CD4-positive, alpha-beta T cell treated with Interleukin-17A for 4 hours (primary cell): ENCODE measurements around the gene EYS.
"Not testable (repeated sequence)": the region's sequence is repeated elsewhere in the genome, so short reads cannot be mapped to it uniquely, and the experiment has no call there.

Source experiments
- DNase-seq: peaks from one replicate; pipeline ENCODE4 v3.0.0-alpha.2; 2020; ENCODE audit warnings: mixed read lengths

The EYS gene

DNA sequence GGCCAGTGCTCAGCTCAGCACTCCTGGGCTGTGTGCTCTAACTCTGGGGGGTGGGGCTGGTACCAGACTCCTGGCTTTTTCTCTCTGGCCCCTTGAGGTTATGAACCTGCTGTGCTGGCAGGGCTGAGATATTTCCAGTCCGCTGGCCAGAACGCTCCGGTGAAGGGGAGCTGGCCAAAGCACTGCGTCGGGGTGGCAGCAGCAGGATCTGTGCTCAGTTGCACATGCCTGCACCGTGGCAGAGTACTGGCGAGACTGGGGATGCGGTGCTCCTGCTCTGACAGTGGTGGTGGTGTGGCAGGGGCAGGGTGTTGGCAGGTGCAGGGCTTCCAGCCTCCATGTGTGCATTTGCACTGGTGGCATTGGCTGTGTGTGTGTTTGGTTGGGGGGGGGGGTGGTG lies 1697.0 kb downstream of the EYS start:
- peak; percentile 3 for DNase-seq

DNA sequence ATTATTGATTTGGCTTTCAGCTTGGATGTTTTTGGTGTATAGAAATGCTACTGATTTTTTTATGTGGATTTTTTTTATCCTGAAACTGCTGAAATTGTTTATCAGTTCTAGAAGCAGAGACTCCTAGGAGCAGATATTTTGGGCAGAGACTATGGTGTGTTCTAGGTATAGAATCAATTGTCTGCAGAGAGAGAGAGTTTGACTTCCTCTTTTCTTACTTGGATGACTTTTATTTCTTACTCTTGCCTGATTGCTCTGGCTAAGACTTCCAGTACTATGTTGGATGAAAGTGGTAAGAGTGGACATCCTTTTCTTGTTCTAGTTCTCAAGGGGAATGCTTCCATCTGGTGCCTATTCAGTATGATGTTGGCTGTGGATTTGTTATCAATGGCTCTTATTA lies 1700.8 kb downstream of the EYS start:
- DNase-seq = no peak

DNA sequence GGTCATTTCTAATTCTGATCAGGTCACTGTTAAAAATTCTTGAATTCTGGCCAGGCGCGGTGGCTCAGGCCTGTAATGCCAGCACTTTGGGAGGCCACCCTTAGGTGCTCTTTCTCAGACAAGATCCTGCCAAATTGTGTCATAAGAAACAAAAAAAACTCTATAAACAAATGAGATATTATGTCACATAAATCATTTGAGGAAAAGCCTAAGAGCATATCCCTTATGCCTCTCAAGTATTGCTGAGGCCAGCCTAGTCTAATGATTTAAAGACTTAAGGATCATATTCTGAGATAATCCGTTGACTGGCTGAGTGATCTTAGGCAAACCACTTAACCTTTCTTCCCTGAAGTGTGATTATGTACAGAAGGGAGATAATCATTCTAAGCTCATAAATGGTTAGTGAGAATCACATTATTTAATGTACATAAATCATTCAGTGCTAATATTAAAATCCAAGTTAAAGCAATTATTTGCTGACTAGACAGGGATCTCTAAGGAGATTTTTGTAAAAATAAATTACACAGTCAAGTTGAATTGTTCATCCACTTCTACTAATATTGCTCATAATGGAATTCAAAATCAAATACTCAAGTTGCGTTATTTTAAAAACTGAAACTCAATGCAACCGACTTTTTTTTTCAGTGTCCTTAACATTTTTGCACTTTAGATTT lies 1706.1 kb downstream of the EYS start:
- DNase-seq = no peak

DNA sequence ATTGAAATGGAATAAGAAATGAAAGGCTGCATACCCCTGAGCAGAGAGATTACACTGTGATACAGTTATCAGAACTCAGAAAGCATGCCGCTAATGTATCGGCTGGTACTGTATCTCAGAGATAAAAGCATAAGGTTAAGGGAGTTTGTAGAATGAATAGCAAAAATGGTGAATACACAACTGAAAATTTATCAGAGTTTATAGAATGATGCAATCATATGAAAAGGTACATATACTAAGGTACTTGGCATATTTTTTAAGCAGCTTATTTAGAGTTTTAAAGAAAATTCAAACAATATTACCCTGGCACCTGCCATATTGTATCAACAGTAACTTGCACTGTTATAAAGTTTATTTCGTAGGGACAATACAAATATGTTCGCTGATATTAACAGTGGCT lies 1707.4 kb downstream of the EYS start:
- no peak for DNase-seq

DNA sequence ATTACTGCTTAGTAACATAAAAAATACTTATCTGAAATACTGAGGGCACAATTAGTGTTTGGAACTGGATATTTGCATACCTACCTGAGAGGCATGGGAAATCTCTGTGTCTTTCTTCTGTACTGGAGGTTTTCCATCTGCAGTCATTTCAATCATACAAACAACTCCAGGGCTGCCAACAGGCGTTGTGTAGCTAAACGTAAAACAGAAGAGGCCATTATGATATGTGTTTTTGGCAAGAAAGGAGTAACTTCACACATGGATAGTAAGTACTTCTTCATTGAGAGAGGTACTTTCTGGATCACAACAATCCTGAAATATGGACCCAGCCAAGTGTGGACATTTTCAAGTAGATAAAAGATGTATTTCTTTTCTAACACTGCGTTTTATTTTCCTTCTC lies 1708.0 kb downstream of the EYS start:
- DNase-seq = no peak

DNA sequence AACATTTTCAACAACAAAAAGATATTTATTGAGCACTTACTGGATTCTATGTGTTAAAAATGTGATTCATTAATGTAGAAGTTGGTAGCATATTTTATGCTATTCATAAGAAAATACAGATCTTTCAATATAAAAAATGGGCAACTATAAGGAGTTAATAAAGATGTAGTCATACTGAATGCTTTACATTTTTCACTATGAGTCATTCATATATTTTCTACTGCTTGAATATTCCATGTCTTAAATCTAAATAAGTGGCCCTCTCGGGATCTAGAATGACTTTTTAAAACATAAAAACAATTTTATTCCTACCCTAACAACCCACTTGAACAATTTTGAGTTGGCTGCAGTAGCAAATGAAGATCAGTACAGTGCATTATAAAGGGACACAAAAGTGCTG lies 1709.3 kb downstream of the EYS start:
- DNase-seq = no peak

DNA sequence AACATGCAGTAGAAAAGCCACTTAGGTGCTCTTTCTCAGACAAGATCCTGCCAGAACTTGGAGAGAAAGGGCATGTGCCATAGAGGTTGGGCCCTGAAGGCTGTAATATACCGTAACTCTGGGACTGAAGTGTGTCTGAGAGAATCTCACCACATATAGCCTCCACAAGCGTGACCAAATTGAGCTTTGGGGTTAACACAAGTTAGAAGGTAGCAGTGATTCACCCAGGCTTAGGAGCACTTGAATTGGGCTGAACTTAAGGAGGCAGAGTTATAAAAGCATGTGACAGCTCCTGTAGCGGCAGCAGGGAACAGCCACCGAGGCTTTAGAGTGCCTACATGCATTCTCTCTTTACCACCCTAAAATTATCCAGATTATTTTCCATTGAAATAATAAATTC lies 1709.8 kb downstream of the EYS start:
- no peak for DNase-seq

DNA sequence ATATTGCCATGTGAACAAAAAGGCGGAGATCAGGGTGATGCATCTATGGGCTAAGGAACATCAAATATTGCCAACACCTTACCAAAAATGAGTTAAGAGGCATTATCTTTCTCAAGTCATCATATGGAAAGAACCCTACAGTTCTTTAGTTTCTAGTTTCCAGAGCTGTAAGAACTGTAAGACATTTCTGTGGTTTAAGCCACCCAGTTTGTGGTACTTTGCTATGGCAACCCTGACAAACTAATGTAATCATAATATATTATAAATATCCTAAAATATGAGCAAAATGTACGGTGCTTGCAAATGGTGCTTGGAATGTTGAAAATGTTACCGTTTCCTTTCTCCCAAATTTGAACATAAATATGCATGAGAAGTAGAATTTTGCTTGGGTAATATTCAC lies 1721.8 kb downstream of the EYS start:
- no peak for DNase-seq

DNA sequence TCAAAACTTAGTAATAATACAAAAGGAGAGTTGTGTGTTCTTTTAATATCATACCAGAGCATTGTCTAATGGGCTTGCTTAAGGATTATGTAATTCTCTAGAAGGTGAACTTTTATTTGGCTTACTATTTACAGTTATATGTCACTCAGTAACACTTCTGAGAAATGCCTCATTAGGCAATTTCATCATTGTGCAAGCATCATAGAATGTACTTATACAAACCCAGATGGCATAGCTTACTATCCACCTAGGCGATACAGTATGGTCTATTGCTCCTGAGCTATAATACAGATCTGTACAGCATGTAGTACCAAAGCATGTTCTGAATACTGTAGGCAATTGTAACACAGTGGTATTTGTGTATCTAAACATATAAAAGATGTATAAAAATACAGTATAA lies 1731.3 kb downstream of the EYS start:
- DNase-seq = no peak

DNA sequence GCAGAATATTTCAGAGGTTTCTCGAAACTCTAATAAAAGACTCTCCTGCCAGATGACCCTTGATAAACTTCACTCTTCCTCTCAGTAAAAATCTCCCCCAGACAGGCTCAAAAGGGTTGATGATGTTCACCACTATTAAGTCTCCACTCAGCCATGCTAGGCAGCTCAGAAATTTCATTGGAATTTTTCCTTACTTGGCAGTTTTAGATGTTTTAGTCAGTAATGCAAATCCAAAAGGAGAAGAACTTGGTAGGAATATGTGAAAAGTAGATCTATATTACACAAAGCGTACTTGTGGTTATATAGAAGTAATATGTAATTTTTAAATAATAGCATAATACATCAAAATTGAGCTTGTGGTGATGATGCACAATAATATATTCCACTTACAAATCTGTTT lies 1738.4 kb downstream of the EYS start:
- DNase-seq = no peak

DNA sequence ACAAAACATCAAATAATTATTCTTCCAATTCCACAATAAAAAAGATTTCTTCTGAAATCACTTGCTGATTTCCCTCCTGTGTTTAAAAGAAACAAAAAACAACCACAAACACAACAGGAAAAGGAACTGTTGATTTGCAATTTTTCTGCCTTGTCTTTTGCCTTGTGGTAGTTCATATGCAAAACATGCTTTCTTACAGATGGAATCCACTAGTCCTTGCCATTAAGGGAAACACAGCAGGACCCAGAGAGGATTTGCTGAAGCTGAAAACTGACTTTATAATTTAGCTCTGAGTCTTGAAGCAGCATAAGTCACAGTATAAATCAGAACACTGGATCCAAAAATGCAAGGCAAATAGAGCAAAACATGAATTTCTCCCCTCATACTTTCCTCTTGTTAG lies 1742.7 kb downstream of the EYS start:
- DNase-seq = no peak

DNA sequence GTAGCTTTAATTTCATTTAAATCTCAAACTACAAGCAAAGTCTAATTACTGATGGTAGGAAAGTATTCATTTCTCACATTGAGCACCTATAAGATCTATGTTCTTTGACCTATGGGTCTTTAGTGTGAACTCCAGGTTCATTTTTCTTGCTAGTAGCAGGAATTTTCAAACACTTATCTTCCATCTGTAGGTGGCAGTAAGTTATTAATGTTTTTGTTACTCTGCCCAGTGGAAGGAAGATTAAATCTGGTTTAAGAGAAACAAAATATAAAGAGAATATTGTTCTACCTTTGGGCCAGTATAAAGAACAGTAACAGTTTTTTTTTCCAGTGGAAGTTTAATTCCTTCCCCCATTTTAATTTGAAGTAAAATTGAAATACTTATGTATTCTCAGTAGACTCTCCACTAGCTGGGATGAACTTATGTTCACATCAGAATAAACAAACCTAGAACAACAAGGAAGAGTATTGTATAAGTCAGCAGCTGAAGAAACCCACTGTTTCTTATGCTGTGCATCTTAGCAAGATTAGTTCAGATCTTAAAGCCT lies 1743.2 kb downstream of the EYS start:
- no peak for DNase-seq

DNA sequence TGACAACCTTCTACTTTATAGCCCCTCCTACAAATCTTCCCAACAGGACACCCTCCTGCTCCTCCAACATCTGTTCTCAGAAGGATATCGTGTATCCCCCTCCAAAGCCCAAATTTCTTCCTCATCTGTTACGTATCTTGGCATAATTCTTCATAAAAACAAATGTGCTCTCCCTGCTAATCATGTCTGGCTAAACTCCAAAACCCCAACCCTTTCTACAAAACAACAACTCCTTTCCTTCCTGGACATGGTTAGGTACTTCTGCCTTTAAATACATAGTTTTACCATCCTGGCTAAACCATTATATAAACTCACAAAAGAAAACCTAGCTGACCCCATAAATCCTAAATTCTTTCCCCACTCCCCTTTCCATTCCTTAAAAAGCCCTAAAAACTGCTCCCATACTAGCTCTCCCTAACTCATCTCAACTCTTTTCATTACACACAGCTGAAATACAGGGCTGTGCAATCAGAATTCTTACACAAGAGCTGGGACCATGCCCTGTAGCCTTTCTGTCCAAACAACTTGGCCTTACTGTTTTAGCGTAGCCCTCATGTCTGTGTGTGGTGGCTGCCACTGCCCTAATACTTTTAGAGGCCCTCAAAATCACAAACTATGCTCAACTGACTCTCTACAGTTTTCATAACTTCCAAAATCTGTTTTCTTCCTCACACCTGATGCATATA lies 1753.5 kb downstream of the EYS start:
- DNase-seq = not testable (repeated sequence)

DNA sequence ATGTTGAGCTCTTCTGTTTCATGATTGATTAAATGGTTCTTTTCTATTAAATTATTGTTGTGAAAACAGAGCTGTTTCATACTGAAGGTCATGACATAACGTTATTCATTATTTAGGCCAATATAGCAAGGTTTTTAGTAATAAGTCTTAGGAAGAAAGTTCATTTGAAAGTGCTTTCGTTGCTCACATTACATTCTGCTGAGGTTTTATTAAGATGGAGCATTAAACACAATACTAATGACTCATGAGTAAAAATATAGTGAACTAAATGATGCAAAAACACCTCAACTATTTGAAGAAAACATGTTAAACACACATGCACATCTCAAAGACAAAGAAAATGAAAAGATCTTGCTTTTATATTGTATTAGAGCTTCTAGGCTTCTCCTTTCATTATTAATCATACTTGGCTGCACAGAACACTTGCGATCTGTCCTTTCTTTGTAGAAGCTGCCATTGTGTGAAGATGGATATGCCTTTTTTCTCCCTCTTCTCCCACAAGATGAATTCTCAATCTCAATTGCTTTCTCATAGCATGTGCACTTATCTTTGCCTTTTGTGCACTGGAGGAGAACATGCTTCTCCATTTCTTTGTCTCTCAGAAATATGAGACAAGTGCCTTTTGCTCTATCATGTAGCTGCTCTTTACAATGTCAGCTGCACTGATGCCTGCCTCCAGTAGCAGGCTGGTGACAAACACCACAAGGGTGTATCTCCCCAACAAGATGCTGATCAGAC lies 1759.1 kb downstream of the EYS start:
- DNase-seq = no peak

DNA sequence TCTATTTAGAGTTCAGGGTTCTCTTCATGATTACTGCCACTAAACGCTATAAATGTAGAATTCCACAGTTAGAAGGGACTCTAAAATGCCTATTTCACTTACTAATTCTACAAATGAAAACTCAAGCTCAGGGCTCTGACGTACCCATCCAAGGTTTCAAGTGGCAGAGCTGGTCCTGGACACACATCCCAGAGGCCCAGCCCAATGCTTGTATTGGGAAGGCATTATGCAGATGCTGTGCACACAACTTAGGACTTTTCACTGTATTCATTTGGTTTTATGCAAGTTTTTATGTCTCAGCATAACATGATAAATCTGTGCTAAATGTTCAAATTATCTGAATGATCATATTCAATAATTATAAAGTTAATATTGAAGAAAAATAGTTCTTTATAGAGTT lies 1761.0 kb downstream of the EYS start:
- no peak for DNase-seq

DNA sequence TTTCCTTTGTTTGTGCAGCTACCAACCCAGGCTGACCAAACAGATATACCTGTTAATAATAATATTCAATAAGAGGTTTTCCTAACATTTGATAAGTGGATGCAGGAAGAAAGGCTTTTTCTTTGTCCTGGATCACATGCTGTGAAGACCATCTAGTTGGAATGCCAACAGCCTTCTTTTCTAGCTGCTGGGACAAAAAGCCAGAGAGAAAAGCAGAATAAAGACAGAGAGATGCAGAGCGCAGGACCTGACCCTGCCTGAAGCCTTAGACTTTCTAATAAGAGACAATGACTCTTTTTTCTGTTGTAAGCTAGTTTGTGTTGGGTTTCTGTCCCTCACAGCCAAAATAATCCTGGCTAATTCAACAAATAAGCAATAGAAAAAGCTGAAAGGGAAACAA lies 1763.2 kb downstream of the EYS start:
- DNase-seq = no peak

DNA sequence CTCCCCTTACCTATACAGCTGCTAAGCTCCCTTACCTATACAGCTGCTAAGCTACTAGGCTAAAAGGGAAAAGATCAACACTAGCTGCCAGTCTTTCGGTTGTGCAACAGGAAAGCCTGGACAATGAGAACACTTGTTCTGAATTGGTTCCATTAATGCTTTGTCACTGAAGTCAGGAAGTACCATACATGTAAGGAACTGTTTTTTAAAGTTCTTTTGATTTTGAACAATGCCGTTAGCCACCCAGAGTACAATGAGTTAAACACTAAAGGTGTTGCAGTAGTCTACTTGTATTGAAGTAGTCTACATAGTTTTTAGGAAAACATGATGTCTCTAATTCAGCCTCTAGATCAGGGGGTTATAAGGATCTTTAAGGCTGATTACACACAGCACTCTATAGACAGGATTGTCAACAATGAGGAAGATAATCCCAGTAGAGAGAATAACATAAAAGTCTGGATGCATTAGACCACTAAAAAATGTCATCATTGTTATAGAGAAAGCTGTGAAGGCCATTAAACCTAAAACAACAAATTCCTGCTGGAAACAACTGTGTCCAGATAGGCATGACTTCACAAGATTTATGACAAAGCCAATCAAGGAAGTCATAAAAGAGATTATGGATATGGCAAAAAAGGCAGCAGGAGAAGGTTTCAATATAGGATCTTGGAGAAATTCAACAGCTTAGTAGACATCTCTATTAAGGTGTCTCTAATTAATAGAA lies 1765.1 kb downstream of the EYS start:
- DNase-seq = no peak

DNA sequence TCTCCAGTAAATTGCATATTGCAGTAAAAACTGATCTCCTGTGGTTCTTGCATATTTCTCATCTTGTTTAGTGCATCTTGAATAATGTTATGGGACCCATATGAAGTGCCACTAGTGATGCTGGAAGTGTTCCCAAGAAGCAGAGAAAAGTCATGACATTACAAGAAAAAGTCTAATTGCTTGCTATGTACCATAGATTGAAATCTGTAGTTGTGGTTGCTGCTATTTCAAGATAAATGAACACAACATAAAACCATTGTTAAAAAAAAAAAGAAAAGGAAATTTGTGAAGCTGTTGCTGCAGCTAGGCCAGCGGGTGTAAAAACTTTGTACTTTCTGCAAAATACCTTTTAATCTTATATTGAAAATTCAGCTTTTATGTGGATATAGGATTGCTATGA lies 1767.0 kb downstream of the EYS start:
- no peak for DNase-seq

DNA sequence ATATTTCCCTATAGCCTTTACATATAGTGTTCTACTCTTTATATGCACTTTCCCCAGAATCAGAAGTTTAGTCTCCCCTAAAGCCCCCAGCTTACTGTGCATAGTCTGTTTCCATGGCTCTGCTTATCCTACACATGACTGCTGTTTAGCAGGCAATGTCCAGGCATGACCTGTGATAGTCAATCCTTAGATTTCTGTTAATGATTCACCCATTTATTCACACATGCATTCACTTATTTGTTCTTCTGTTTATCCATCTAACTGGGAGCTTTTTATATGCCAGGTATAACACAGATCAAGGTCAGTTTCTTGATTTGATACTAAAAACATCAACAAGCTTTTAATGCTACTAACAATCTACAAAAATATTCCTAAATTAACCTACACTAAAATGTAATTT lies 1770.6 kb downstream of the EYS start:
- no peak for DNase-seq

DNA sequence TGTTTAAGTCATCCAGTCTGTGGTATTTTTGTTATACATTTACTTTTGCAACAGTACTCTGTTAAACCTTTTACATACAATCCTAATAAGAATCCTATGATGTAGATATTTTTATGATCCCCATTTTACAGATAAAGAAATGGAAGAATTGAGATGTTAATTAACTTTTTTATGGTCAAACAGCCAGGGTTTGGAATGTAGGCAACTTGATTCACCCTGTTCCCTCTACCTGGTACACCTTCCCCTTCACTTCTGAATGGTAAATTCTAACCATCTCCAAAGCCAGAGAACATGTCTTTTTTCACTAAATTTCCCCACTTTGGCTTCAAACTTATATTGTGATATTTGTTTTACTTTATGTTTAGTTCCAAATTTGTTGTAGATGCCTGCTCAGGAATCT lies 1771.3 kb downstream of the EYS start:
- DNase-seq = no peak

DNA sequence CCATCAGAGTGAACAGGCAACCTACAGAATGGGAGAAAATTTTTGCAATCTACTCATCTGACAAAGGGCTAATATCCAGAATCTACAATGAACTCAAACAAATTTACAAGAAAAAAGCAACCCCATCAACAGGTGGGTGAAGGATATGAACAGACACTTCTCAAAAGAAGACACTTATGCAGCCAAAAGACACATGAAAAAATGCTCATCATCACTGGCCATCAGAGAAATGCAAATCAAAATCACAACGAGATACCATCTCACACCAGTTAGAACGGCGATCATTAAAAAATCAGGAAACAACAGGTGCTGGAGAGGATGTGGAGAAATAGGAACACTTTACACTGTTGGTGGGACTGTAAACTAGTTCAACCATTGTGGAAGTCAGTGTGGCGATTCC lies 1773.1 kb downstream of the EYS start:
- DNase-seq = not testable (repeated sequence)

DNA sequence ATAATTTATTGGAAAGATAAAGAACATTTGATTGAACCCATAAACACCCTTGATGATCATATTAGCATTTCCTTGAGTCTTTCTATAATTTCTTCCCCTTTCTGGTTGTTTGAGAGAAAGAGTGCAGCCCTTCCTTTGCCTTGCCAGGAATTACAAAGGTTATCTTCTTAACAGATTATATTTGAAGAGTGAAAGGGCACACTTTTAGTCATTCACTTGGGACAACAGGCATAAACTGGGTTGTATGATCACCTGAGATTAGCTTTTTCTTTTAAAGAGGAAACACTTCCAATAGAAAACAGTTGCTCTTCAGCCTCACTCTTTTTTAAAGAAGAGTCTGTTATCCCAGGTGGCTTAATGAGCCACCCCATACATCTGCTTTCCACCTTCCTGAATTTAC lies 1776.2 kb downstream of the EYS start:
- DNase-seq = no peak

DNA sequence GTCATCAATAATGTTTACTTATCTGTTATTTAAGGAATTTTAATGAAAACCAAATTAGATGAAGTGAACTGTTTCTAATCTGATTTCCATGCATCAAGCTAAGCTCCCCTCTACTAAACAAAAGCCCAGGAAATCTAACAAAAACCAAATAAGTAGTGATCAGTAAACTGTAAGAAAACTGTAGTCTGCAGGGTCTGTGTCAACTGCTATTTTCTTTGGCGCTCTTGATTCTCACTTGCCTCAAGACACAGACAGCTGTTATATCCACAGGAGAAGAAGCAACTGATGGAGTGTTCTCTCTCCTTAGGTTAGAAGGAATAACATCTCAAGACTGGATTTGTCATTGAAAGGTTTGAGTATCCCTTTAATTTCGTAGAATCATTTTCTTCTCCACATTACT lies 1777.9 kb downstream of the EYS start:
- no peak for DNase-seq
